ENCODE measurements around the gene CNIH2. TPM values are rescaled to one million over a fixed set of nuclear protein-coding genes. Genes with fewer than 3 reads are reported as not detected.
A peak's percentile ranks its signal among the peaks of the same experiment; 100 is the strongest.
"Not testable (repeated sequence)": the region's sequence is repeated elsewhere in the genome, so short reads cannot be mapped to it uniquely, and the experiment has no call there.

CNIH2 gene
- total RNA-seq, 1 donor from 2014 or later = not detected

DNA sequence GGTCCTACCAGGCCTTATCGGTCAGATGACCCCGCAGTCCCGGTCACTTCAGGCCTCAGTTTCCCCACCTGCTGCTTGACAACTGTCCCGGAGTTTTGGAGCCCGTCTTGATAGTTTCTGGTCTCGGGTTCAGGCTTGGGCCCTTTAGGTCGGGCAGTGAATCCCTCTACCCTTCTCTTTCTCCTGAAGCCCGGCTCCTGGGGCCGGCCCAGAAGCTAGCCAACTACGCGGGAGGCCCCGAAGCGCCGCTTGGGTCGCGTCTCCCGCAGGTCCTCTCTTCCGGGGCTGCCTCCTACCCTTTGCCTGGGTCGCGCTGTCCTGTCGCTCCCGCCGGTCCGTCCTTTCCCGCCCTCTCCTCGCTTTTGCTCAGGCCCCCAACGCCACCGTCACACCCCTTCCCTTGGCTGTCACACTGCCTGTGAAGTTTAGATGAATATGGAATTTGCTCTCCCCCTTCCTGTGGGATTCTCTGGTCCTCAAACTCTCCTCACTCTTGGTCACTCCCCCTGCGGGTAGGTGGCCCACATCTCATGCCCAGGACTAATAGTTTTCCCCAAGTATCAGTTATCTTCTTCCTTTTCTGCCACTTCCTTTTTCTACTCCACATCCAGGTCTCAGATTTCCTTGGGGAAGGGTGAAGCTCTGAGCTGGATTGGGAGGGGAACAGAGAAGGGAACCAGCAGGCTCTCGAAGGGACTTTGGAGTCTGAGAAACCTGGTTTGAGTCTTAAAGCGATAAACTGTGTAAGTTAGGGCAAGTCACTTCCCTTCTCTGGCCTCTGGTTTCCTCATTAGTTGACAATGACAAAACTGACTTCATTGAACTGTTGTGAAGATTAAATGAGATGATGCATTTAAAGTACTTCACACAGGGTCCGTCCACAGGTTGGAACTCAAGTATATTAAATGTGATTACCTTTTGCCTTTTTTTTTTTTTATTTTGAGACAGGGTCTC lies 8.7 kb upstream of the CNIH2 start:
- ATAC-seq (no peak), DNase-seq (ENCODE audit: missing footprints) (no peak)

DNA sequence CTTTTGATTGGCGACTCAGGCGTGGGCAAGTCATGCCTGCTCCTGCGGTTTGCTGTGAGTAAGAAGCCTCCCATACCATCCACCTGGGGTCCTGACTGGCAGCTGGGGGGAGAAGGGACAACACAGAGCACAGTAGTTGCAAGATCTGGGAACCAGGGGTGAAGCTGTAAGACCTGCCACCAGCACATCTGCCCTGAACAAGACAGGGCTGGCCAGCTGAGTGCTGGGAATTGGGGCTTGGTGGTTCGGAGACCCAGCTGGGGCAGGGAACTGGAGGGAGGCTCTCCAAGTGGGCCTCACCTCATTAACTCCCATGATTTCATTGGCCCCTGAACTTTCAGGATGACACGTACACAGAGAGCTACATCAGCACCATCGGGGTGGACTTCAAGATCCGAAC lies 6.2 kb upstream of the CNIH2 start:
- intact Hi-C loops (cut with DNase I) = no loop called here
- DNase-seq (ENCODE audit: missing footprints) (no peak), ATAC-seq (no peak)

More for the DNA sequence above, 8.7 kb upstream of the CNIH2 start:
- intact Hi-C loops (cut with DNase I) = no loop called here

DNA sequence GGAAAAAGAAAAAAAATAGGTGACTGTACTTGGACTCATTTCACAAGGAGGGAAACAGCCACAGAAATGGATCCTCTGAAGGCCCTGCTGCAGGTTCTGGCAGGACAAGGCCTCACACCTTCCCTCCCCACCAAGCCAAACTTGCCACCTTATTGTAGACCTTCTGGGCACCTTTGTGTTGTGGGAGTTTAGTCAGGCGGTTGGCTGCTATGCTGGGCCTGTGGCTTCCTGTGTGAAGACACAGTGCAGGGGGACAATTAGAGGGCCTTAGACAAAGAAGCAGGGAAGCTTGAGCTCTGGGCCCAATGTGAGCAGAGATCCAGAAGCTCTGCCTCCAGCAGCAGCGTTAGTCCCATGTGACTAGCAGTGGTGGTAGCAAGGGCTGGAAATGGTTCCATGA lies 5.4 kb upstream of the CNIH2 start:
- no peak for DNase-seq (ENCODE audit: missing footprints)
- no peak for ATAC-seq
- intact Hi-C loops (cut with DNase I) = no loop called here

DNA sequence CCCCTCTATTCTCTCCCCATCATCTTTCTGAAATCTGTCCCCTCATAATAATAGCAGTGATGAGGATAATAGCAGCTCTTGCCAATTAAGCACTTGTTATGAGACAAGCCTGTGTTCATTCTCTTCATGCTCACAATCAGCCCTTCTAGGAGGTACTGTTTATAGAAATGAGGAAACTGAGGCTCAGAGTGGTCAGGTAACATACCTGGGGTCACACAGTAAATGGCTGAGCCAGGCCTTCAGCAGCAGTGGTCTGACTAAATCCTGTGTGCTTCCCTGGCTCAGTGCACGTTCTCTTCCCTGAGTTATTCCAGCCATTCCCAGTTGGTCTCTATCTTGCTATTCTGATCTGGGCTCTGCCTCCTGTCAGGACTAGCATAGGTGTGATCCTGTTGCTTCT lies 3.8 kb upstream of the CNIH2 start:
- DNase-seq (ENCODE audit: missing footprints) (no peak), ATAC-seq (no peak)
- intact Hi-C loops (cut with DNase I) = no loop called here

DNA sequence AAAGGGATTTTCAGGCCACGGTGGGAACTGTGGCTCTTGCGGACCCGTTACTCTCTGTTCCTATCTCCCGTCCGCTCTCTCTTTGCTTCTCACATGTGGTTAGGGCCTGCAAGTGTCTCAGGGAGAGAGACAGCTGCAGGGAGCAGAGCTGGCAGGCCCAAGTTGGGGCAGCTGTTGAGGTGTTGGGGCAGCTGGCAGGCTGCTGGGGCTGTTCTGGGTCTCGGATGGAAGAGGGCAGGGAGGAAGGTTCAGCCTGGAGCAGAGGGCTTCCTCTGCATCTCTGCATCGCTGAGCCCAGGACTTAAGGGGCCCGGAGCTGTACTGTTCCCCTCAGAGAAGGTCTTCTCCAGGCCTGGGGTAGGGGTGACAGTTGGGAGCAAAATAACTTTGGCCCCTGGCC lies 2.6 kb upstream of the CNIH2 start:
- intact Hi-C loops (cut with DNase I) = no loop called here
- DNase-seq (ENCODE audit: missing footprints) = no peak
- ATAC-seq = no peak

DNA sequence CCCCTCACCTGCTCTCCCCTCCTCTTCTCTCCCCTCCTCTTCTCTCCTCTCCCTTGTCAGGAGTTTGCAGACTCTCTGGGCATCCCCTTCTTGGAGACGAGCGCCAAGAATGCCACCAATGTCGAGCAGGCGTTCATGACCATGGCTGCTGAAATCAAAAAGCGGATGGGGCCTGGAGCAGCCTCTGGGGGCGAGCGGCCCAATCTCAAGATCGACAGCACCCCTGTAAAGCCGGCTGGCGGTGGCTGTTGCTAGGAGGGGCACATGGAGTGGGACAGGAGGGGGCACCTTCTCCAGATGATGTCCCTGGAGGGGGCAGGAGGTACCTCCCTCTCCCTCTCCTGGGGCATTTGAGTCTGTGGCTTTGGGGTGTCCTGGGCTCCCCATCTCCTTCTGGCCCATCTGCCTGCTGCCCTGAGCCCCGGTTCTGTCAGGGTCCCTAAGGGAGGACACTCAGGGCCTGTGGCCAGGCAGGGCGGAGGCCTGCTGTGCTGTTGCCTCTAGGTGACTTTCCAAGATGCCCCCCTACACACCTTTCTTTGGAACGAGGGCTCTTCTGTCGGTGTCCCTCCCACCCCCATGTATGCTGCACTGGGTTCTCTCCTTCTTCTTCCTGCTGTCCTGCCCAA lies 1.9 kb upstream of the CNIH2 start:
- intact Hi-C loops (cut with DNase I) = no loop called here
- ATAC-seq (no peak), DNase-seq (ENCODE audit: missing footprints) (no peak)

DNA sequence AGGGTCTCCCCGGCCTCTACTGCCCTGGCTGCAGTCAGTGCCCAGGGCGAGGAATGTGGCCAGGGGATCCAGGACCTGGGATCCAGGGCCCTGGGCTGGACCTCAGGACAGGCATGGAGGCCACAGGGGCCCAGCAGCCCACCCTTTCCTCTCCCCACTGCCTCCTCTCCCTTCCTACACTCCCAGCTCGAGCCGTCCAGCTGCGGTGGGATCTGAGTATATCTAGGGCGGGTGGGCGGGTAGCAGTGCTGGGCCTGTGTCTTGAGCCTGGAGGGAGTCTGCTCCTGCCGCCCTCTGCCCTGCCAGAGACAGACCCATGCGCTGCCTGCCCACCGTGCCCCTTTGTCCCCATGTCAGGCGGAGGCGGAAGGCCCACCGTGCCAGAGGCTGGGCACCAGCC lies 1.4 kb upstream of the CNIH2 start:
- DNase-seq (ENCODE audit: missing footprints); ATAC-seq; intact Hi-C loops (cut with DNase I): not testable (repeated sequence)

DNA sequence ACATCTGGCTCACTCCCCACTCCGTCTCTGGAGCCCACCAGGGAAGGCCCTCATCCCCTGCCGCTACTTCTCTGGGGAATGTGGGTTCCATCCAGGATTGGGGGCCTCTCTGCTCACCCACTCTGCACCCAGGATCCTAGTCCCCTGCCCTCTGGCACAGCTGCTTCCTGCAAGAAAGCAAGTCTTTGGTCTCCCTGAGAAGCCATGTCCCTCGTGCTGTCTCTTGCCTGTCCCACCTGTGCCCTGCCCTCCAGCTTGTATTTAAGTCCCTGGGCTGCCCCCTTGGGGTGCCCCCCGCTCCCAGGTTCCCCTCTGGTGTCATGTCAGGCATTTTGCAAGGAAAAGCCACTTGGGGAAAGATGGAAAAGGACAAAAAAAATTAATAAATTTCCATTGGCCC lies 911 bp upstream of the CNIH2 start:
- intact Hi-C loops (cut with DNase I); DNase-seq (ENCODE audit: missing footprints); ATAC-seq: not testable (repeated sequence)

DNA sequence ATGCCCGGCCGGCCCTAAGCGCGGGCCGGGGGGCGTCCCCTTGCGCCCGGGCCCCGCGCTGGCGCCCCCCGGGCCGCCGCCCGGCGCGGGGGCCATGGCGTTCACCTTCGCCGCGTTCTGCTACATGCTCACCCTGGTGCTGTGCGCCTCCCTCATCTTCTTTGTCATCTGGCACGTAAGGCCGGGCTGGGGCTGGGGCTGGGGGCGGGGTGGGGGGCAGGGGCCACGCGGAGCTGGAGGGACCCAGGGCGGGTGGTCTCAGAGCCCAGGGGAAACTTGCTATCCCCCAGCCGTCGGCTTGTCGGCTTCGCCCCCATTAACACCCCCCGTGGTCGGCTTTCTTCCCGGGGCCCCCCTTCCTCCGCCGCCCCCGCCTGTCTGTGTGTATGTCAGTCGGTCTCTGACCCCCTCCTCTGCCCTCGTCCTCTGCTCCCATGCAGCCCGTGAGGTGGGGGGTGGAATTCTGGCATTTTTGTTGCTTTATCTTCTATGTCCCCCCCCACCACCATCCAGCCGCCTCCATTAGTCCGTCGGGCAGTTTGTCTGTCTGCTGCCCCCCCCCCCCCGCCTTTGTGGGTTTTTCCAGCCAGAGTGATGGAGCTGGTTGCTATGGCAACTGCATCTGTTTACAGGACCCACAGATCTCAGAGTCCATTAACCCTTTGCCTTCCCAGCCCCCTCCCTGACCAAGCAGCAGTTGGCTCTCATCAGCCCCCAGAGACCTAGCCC lies 552 bp downstream of the CNIH2 start:
- DNase-seq (ENCODE audit: missing footprints) = no peak
- intact Hi-C loops (cut with DNase I) = no loop called here
- ATAC-seq = no peak

DNA sequence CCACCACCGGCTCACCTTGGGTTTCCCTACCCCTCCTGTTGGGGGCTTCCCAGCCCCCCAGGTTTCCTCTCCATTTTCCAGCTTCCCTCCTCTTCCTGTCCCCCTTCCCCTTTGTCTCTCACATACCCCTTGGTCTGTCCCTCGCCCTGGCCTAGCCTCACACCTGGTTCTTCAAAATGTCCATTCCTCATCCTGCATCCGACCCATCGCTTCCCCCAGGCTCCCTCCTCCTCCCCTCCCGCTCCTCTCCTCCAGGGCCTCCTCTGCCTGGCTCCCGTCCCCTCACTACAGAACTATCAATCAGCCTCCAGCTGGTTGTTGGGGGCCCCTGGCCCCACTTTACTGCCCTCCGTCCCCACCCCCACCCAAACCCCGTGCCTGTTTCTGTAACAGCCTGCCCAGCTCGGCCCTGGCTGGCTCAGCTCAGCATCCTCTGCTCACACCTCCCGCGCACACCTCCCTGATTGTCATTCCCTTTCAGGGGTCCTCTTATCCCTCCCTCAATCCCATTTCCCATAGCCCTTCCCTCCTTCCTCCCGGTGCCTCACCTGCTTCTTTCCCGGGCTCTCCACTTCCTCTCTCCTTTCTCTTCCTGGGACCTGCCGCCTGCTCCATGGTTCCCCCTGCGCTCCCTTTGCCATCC lies 1.2 kb downstream of the CNIH2 start:
- DNase-seq (ENCODE audit: missing footprints) = no peak
- intact Hi-C loops (cut with DNase I) = no loop called here
- no peak for ATAC-seq

DNA sequence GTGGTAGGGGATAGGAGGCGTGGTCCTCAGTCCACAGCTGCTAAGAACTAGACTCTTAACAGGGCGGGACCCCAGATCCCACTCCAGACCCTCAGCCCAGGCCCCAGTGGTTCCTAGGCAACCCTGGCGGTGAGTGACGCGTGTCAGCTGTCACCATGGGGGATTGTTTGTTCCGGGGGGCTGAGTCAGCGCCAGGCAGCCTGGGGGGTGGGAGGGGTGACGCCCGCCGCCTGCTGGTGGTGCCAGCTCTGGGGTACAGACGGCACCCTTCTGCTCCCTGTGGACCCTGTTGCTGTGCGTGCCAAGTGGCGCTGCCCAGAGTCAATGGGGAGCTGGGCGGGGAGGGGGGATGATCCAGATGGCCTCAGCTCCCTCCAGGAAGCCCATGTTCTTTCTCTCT lies 2.5 kb downstream of the CNIH2 start:
- no peak for DNase-seq (ENCODE audit: missing footprints)
- intact Hi-C loops (cut with DNase I) = no loop called here
- ATAC-seq = no peak

DNA sequence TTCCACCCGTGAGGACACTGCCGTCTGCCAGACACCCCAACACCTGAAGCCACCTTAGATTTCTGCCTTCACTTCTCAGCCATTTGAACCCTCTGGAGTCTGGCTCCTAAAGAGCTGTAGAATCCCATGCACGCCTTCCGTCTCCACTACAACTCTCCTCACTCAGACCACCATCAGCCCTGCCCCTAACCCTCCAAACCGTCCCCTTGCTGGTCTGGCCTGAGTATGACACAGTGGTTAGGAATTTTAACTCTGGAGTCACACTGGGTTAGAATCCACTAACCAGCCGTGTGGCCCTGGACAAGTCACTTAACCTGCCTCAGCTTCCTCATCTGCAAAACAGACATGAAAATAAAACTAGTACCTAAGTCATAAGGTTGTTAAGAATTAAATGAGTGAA lies 3.0 kb downstream of the CNIH2 start:
- ATAC-seq (no peak), DNase-seq (ENCODE audit: missing footprints) (no peak)
- intact Hi-C loops (cut with DNase I) = no loop called here

DNA sequence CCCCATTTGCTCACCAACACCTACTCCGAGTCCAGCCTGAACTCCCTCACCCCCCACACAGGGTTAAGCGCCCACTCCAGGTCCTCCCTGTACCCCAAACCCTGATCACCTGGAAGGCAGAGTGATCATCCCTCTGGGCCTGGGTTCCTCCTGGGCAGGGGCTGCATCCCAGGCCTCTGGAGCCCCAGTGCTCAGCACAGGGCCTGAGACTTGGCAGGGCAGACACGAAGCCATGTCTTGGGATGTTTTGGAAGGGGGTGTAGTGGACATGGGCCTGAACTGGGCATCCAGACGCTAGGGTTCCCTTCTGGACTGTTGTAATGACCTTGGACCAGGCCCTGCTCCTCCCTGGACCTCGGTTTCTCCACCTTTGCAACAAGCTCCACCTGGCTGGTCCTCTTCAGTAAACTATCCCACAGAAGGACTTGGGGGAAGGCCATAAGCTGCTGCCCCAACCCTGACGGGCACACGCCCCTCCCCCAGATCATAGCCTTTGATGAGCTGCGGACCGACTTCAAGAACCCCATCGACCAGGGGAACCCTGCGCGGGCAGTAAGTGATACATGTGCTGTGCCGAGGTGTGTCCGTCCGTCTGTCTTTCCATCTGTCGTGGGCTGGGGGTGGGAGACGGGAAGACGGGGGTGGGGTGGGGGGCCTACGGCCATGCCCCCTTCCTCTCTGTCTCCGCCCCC lies 3.9 kb downstream of the CNIH2 start:
- DNase-seq (ENCODE audit: missing footprints) (no peak), ATAC-seq (no peak)

DNA sequence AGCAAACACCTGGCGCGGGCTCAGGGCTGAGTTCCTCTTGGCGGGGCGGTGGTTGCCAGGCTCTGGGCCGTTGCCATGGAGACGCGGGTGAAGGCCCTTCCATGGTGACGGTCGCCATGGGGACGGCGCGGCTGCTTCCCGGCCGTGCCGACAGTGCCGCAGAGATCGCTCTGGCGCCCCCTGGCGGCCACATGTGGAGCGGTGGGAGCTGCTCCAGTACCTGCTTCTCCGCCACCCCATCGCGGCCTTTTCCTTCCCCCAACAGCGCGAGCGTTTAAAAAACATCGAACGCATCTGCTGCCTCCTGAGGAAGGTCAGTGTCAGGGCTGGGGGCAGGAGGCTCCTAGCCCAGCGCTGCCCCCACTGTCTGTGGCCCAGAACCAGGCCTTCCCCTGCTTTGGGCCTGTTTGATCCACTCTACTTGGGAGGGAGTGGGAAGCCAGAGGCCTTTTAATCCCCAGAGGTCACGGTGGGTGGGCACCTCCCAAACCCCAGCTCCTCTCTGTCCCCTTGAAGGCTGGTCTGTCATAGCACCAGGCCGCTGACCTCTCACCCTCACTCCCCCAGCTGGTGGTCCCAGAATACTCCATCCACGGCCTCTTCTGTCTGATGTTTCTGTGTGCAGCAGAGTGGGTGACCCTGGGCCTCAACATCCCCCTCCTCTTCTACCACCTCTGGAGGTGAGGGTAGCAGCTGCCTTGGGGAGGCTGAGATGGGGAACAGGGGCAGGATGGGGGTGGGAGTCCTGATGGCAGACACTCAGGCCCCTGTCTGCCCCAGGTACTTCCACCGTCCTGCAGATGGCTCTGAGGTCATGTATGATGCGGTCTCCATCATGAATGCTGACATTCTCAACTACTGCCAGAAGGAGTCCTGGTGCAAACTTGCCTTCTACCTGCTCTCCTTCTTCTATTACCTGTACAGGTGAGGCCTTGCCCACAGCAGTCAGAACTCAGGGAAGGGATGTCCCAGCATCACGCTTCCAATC lies 4.8 kb downstream of the CNIH2 start:
- DNase-seq (ENCODE audit: missing footprints) (peak; percentile 99), ATAC-seq (peak; percentile 84)
- intact Hi-C loops (cut with DNase I) = loop anchor here (1.0 kb wide), 1 partner anchor 60 kb away; no protein-coding TSS in a partner anchor

More for the DNA sequence above, 3.9 kb downstream of the CNIH2 start:
- intact Hi-C loops (cut with DNase I) = loop anchor here (1.0 kb wide), 1 partner anchor 60 kb away; no protein-coding TSS in a partner anchor

DNA sequence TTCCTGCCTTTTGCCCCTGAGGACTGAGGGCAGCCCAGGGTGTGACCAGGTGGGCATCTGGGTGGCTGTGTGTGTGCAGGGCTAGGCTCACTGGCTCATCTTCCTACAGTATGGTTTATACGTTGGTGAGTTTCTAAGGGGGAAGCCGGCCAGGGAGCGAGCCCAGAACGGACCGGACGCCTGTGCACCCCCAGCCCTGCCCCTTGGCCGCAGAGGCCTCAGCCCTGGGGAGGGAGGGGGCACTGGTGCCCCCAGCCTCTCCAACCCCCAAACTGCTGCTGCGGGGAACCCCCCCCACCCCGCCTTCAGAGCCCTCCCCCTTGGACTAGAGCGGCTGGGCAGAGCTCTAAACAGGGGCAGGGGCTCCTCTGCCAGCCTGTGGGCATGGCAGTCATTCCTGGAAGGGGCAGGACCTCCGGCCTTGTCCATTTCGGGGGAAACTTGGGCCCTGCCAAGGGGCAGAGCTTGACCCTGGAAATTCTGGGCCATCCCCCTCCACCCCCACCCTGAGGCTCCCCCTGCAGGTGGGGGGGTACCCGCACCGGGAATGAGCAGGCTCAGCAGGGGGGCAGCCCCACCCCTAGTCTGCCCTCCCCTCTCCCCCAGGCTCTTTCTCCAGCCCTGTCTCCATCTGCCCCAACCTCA lies 5.6 kb downstream of the CNIH2 start:
- intact Hi-C loops (cut with DNase I) = no loop called here
- ATAC-seq (no peak), DNase-seq (ENCODE audit: missing footprints) (no peak)

DNA sequence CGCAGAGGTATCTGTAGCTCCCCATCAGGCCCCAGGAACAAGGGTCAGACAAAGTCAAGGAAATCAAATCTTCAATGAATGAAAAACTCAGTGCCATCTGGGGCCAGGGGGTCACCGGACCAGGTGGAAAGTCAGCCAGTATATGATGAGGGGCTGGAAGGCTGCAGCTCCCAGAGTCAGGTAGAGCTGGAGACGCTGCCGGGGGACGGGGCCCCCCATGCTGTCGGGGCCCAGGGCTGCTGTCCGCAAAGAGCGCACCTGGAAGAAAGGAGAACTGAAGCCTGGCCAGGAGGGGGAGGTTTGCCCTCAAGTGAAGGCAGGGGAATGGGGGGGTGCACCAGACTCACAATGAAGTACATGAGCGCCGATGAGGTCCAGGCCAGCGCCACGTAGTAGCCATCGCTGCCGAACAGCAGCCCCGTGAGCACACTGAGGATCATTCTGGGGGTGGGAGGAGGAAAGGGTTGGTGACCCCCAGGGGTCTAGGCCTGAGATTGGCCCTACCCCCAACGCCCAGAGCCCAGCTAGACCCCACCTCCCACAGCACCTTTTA lies 6.6 kb downstream of the CNIH2 start:
- ATAC-seq (no peak), DNase-seq (ENCODE audit: missing footprints) (no peak)
- intact Hi-C loops (cut with DNase I) = no loop called here

Measured in Right ventricle myocardium inferior (tissue), 1 donor.